Upper lobe of left lung (tissue), 6 donors: ENCODE results near the gene UBL4B. TPM values are rescaled to one million over a fixed set of nuclear protein-coding genes. Genes with fewer than 3 reads are reported as not detected.

ENCODE experiments used
- ATAC-seq, 2 donors: fragments of 200-7000 bp; cut with Tn5 transposase; one replicate each; pipeline ENCODE4 v1.9.1; 2022; ENCODE audit warnings: mild to moderate bottlenecking in 2 of 2, moderate library complexity in 2 of 2; ENCODE audit not compliant: low FRiP score in 2 of 2
- DNase-seq, 2 donors: peaks; one replicate each; pipeline ENCODE4 v3.0.0-alpha.2; 2019 to 2020
- H3K27ac ChIP-seq, 4 donors: fragments of 200-600 bp; sonication (generic); one replicate each; pipeline ENCODE4 v1.5.1; 2016 to 2019
- H3K27me3 ChIP-seq, 4 donors: fragments of 200-600 bp; sonication (generic); one replicate each; pipeline ENCODE4 v1.5.1; 2017 to 2019
- H3K36me3 ChIP-seq, 4 donors: fragments of 200-600 bp; sonication (generic); one replicate each; pipeline ENCODE4 v1.5.1; 2016 to 2019
- H3K4me1 ChIP-seq, 4 donors: fragments of 200-600 bp; sonication (generic); one replicate each; pipeline ENCODE4 v1.5.1; 2018 to 2019
- H3K4me3 ChIP-seq, 4 donors: fragments of 200-600 bp; sonication (generic); one replicate each; pipeline ENCODE4 v1.5.1; 2017 to 2019; ENCODE audit warnings: mild to moderate bottlenecking in 2 of 4, moderate library complexity in 1 of 4
- H3K9me3 ChIP-seq, 4 donors: fragments of 200-600 bp; sonication (generic); one replicate each; pipeline ENCODE4 v1.5.1; 2018 to 2019
- CTCF ChIP-seq, 6 experiments: fragments of 450-650 bp in 4 of 6; fragments of 200-600 bp in 2 of 6; sonication (generic) in 2 of 6; IDR thresholded peaks; one replicate each; pipeline ENCODE4 v1.5.1; 2016 to 2019; ENCODE audit warnings: antibody characterized with exemption in 6 of 6
- EP300 ChIP-seq, 4 donors: sonication (generic); formaldehyde crosslinking; IDR thresholded peaks; one replicate each; pipeline ENCODE4 v1.5.1; 2017; ENCODE audit warnings: antibody characterized with exemption in 4 of 4, control low read depth in 2 of 4
- POLR2A ChIP-seq, 4 donors: fragments of 450-650 bp; IDR thresholded peaks; one replicate each; pipeline ENCODE4 v1.5.1; 2016 to 2017; ENCODE audit warnings: antibody characterized with exemption in 4 of 4, mild to moderate bottlenecking in 2 of 4
- POLR2AphosphoS5 ChIP-seq, 2 donors: sonication (generic); formaldehyde crosslinking; IDR thresholded peaks; one replicate each; pipeline ENCODE4 v1.5.1; 2017; ENCODE audit warnings: antibody characterized with exemption in 2 of 2
- WGBS, 2 donors: methylation state at CpG; one replicate each; pipeline ENCODE4 v1.1.5; 2017 to 2018; 5-methylcytosine and 5-hydroxymethylcytosine counted together
- total RNA-seq, 6 donors: library from RNA; depleted of rRNA in 4 of 6; stranded (reverse); fragments of >200 nt in 4 of 6; gene quantifications; one replicate each; pipeline versions ENCODE4 v1.1.0 to v1.2.1, GENCODE V29; 2016 to 2021
- donor health status: DM: no; HTN: no; CAD: no; lungs with moderate emphysema.
- donor health status: DM: no; HTN: yes; CAD: no; lungs with severe emphysema.

Gene UBL4B
- total RNA-seq, 6 donors from 2014 or later, result not detected

GRCh38 chr1:110081061-110081460 is 31.2 kb upstream of the UBL4B start:
- ATAC-seq, result no peak
- DNase-seq, result no peak
- Histone ChIP-seq H3K27me3 (peaks cover 0 to 5% (median 2%) of the 10 kb centered on the region in 4 donors), H3K4me1 (peaks cover 10 to 23% (median 12%) of the 10 kb centered on the region in 4 donors), H3K9me3 (no peaks in the 10 kb centered on the region), H3K4me3 (no peak overlapping the region), H3K27ac (no peak overlapping the region), H3K36me3 (no peaks in the 10 kb centered on the region)
- TF ChIP-seq CTCF (IDR thresholded peaks at IDR 0.05), result no peak
- TF ChIP-seq POLR2A (IDR thresholded peaks at IDR 0.05), result no peak
- no peak for TF ChIP-seq EP300 (IDR thresholded peaks at IDR 0.05)
- 91 to 94% methylated on average over 5 of the region's 5 CpGs for WGBS, 2 donors

DNA sequence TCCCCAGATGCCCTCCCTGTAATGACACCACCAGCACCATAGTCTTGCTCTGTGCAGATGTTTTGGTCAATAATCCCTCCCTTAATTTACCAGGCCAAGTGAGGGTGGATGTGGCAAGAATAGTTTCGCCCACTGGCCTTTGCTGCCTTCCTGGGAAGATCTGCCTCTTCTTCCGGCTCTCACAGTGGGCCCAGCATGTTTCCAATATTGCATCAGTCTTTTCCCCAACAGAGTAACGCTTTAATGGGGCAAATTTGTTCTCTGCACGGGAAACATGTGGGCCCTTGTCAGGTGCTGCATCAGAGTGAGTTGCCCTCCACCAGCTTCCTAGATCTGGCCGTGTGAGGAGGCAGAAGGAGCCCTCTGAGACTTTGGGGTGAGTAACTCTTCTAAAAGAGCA is 29.8 kb upstream of the UBL4B start:
- Histone ChIP-seq H3K27ac (no peak overlapping the region), H3K9me3 (no peaks in the 10 kb centered on the region), H3K36me3 (no peaks in the 10 kb centered on the region), H3K27me3 (peaks cover 0 to 5% (median 2%) of the 10 kb centered on the region in 4 donors), H3K4me3 (no peak overlapping the region), H3K4me1 (peaks cover 10 to 23% (median 12%) of the 10 kb centered on the region in 4 donors)
- WGBS, 2 donors, result 85 to 87% methylated on average over 5 of the region's 5 CpGs
- no peak for DNase-seq
- TF ChIP-seq POLR2AphosphoS5 (IDR thresholded peaks at IDR 0.05) (no peak), CTCF (IDR thresholded peaks at IDR 0.05) (no peak), POLR2A (IDR thresholded peaks at IDR 0.05) (no peak), EP300 (IDR thresholded peaks at IDR 0.05) (no peak)
- ATAC-seq, result no peak

DNA sequence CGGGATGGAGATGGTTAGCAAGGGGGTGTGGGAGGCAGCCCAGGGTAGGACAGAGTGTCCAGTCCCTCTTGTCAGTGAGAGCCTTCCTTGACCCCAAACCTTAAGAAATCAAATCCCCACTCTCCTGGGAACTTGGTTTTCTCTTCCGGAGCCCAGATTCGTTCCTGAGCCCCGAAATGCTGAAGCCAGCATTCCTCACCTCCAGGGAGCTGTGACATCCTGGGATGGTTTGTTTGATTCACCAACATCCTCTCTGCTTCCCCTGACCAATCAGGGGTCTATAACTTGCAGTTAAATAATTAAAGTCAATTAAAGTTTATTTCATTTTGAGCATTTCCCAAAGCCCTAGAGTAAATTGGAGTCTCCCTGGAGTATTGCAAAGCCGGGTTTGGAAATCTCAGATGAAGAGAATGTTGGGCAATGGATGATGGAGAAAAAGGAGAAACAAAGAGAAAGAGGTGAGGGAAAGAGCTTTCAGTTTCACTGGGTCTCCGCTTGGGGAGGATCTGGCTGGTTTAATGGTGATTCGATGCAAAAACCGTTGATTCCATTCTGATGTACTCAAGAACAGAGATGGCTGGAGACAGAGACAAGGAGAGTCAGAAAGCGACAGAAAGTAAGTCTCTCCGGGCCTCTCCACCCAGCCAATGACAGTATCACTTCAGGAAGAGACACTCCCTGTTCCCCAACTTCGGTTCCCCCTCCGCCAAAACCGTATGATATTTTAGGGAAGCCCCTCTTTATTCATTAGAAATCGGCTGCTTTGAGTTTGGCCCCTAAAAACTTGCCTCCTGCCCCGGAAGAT is 29.0 kb upstream of the UBL4B start:
- ATAC-seq, result no peak
- H3K4me3 ChIP-seq, result peak overlapping the region; percentile 24 to 79 (median 65)
- H3K36me3 ChIP-seq, result no peaks in the 10 kb centered on the region
- no peak for DNase-seq
- peak overlapping the region in 2 of 4 donors; percentile 7 to 59 for H3K27ac ChIP-seq
- H3K27me3 ChIP-seq, result peaks cover 0 to 5% (median 2%) of the 10 kb centered on the region in 4 donors
- H3K4me1 ChIP-seq, result peaks cover 10 to 23% (median 12%) of the 10 kb centered on the region in 4 donors
- H3K9me3 ChIP-seq, result no peaks in the 10 kb centered on the region
- TF ChIP-seq EP300 (IDR thresholded peaks at IDR 0.05), result no peak
- no peak for TF ChIP-seq POLR2AphosphoS5 (IDR thresholded peaks at IDR 0.05)
- no peak for TF ChIP-seq POLR2A (IDR thresholded peaks at IDR 0.05)
- no peak for TF ChIP-seq CTCF (IDR thresholded peaks at IDR 0.05)
- 29 to 31% methylated on average over 15 of the region's 15 CpGs for WGBS, 2 donors

DNA sequence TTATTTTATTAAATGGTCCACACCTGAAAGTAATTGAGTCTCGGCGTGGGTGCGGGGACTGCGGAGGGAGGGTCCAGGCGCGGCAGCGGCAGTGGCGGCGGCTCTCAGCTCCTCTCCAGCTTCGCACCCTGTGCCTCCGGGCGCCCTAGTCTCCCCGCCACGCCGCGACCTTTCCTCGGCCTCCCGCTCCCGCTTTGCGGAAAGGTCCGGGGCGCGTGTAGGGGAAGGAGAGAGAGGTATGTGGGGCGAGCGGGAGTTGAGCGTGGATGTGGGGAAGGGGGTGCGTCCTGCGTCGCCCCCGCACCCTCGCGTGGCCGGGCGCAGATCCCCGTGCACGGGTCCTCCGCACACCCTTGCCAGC is 28.4 kb upstream of the UBL4B start:
- no peaks in the 10 kb centered on the region for H3K9me3 ChIP-seq
- WGBS, 2 donors, result 11 to 13% methylated on average over 17 to 37 of the region's 37 CpGs
- TF ChIP-seq POLR2AphosphoS5 (IDR thresholded peaks at IDR 0.05), result no peak
- TF ChIP-seq CTCF (IDR thresholded peaks at IDR 0.05), result no peak
- no peak for TF ChIP-seq POLR2A (IDR thresholded peaks at IDR 0.05)
- TF ChIP-seq EP300 (IDR thresholded peaks at IDR 0.05), result no peak
- H3K36me3 ChIP-seq, result no peaks in the 10 kb centered on the region
- peak in 1 of 2 donors; percentile 59 for ATAC-seq
- H3K4me3 ChIP-seq, result peak overlapping the region; percentile 24 to 79 (median 65)
- H3K4me1 ChIP-seq, result peaks cover 10 to 23% (median 12%) of the 10 kb centered on the region in 4 donors
- DNase-seq, result peak in 1 of 2 donors; percentile 86
- peak overlapping the region in 3 of 4 donors; percentile 7 to 77 (median 59) for H3K27ac ChIP-seq
- peaks cover 0 to 5% (median 2%) of the 10 kb centered on the region in 4 donors for H3K27me3 ChIP-seq
